ENCODE data around the gene SENP2. TPM values are rescaled to one million over a fixed set of nuclear protein-coding genes. Genes with fewer than 3 reads are reported as not detected.

Gene SENP2
- total RNA-seq (10 to 100 TPM; 46.0 to 54.3 TPM), polyA plus RNA-seq (10 to 100 TPM; 11.5 to 20.2 TPM)

GRCh38 chr3:185585859-185586685 is at the start of gene SENP2:
Gene SENP2, plus strand, starts transcription at chr3:185586295. Its CDS starts 119 bp downstream, at chr3:185586414.
- Histone ChIP-seq H3K4me3 (ENCODE audit: low read length in 2 of 2) (peak within 1 kb of the TSS; percentile 57 to 78), H3K27me3 (ENCODE audit: insufficient read depth, low read length) (no peaks in the 10 kb centered on the region), H3K9me3 (ENCODE audit: control insufficient read depth in 1 of 2, low read length in 2 of 2) (no peaks in the 10 kb centered on the region), H3K36me3 (ENCODE audit: insufficient read depth, low read length) (no peaks in the 10 kb centered on the region), H3K4me1 (ENCODE audit: insufficient read depth, low read length) (peaks cover 27% of the 10 kb centered on the region), H3K27ac (ENCODE audit: low read depth, low read length) (peak within 1 kb of the TSS; percentile 95)
- POLR2A ChIA-PET (ENCODE audit: partially characterized antibody): interaction anchor here (0.8 to 2.4 kb wide), 14 partner anchors 10 to 1197 kb away, joined by 3 to 16 read pairs (median 4); partner anchors contain the start of genes DNAJB11, EIF4A2, TMEM41A and TRA2B
- peak within 1 kb of the TSS; percentile 83 to 94 (median 90) for H3K4me3 Mint-ChIP-seq
- H3K4me1 Mint-ChIP-seq: peaks cover 18 to 32% (median 24%) of the 10 kb centered on the region in 4 donors
- H3K27me3 Mint-ChIP-seq: no peaks in the 10 kb centered on the region
- DNase-seq: peak; percentile 99 to 100 (median 100)
- peaks cover 0 to 4% (median 0%) of the 10 kb centered on the region in 8 donors for H3K9me3 Mint-ChIP-seq
- H3K27ac Mint-ChIP-seq: peak within 1 kb of the TSS; percentile 93 to 98 (median 96)
- H3K36me3 Mint-ChIP-seq: peaks cover 0 to 19% of the 10 kb centered on the region in 2 donors
- CTCF ChIA-PET (ENCODE audit: partially characterized antibody): interaction anchor here (0.6 to 4.7 kb wide), 8 partner anchors 11 to 1690 kb away, joined by 3 to 42 read pairs (median 4); no protein-coding TSS in a partner anchor
- intact Hi-C loops (cut with micrococcal nuclease): loop anchor here (1.0 to 5.0 kb wide), 6 partner anchors 87 to 1339 kb away; partner anchors contain the start of genes ALG3, DNAJB11, EEF1AKMT4 and TMEM41A

GRCh38 chr3:185537369-185537970 is 48.6 kb upstream of the SENP2 start:
- Mint-ChIP-seq H3K36me3 (no peaks in the 10 kb centered on the region), H3K27me3 (peaks cover 0 to 1% of the 10 kb centered on the region in 2 donors), H3K27ac (peak overlapping the region in 5 of 7 donors; percentile 22 to 83 (median 49)), H3K4me3 (peak overlapping the region in 6 of 8 donors; percentile 5 to 74 (median 49)), H3K4me1 (peaks cover 4 to 8% (median 7%) of the 10 kb centered on the region in 4 donors), H3K9me3 (peaks cover 0 to 2% (median 0%) of the 10 kb centered on the region in 8 donors)
- no peaks in the 10 kb centered on the region for H3K36me3 ChIP-seq (ENCODE audit: insufficient read depth, low read length)
- H3K4me1 ChIP-seq (ENCODE audit: insufficient read depth, low read length): peaks cover 7% of the 10 kb centered on the region
- POLR2A ChIA-PET (ENCODE audit: partially characterized antibody): no interaction called here
- no peak overlapping the region for H3K4me3 ChIP-seq (ENCODE audit: low read length in 2 of 2)
- H3K27me3 ChIP-seq (ENCODE audit: insufficient read depth, low read length): no peaks in the 10 kb centered on the region
- H3K27ac ChIP-seq (ENCODE audit: low read depth, low read length): no peak overlapping the region
- CTCF ChIA-PET (ENCODE audit: partially characterized antibody): interaction anchor here (0.8 to 1.5 kb wide), 2 partner anchors 20 to 122 kb away, joined by 3 to 4 read pairs; no protein-coding TSS in a partner anchor
- intact Hi-C loops (cut with micrococcal nuclease): no loop called here
- no peaks in the 10 kb centered on the region for H3K9me3 ChIP-seq (ENCODE audit: control insufficient read depth in 1 of 2, low read length in 2 of 2)
- no peak for DNase-seq

DNA sequence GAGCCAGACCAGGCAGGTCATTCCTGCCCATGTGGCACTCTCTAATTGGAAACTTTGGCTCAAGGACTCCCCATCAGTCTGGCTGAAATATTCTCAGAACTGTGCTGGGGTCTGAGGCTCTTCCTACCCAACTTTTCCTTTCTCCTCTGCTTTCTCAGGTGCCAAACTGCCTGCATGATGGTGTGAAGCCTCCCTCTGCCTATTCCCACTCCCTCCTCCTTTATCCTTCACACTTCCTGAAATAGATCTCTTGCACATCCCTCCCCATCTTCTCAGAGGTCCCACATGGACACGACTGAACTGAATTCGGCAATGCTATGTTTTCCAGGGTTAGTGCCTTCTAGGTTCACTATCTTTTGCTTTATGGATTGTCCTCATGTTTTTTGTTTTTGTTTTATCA is 46.2 kb upstream of the SENP2 start:
- Mint-ChIP-seq H3K27ac (no peak overlapping the region), H3K4me1 (peaks cover 4 to 8% (median 7%) of the 10 kb centered on the region in 4 donors), H3K36me3 (no peaks in the 10 kb centered on the region), H3K4me3 (peak overlapping the region in 1 of 8 donors; percentile 5), H3K27me3 (peaks cover 0 to 2% of the 10 kb centered on the region in 2 donors), H3K9me3 (peaks cover 0 to 2% (median 0%) of the 10 kb centered on the region in 8 donors)
- H3K27me3 ChIP-seq (ENCODE audit: insufficient read depth, low read length): no peaks in the 10 kb centered on the region
- intact Hi-C loops (cut with micrococcal nuclease): no loop called here
- H3K4me3 ChIP-seq (ENCODE audit: low read length in 2 of 2): no peak overlapping the region
- ChIA-PET CTCF (ENCODE audit: partially characterized antibody) (no interaction called here), POLR2A (ENCODE audit: partially characterized antibody) (no interaction called here)
- DNase-seq: no peak
- no peak overlapping the region for H3K27ac ChIP-seq (ENCODE audit: low read depth, low read length)
- H3K4me1 ChIP-seq (ENCODE audit: insufficient read depth, low read length): peaks cover 7% of the 10 kb centered on the region
- H3K36me3 ChIP-seq (ENCODE audit: insufficient read depth, low read length): no peaks in the 10 kb centered on the region
- H3K9me3 ChIP-seq (ENCODE audit: control insufficient read depth in 1 of 2, low read length in 2 of 2): no peaks in the 10 kb centered on the region

DNA sequence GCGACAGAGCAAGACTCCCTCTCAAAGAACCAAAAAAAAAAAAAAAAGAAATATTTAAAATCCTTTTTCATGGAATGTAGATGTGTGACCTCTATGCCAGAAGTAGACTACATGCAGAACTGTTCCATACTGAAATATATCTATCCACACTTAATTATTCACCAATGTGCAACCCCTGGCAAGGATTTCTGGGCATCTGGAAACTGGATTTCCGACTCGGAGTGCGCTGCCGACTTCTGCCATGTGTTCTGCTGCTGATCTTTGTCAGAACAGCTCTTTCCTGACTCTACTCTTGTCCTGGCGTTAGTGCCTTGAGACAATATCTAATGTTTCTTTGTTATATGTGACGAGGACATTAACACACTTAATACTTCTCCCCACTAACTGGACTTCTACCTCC is 45.4 kb upstream of the SENP2 start:
- no peak for DNase-seq
- POLR2A ChIA-PET (ENCODE audit: partially characterized antibody): no interaction called here
- Mint-ChIP-seq H3K27ac (no peak overlapping the region), H3K4me3 (no peak overlapping the region), H3K9me3 (peaks cover 0 to 2% (median 0%) of the 10 kb centered on the region in 8 donors), H3K4me1 (peaks cover 4 to 8% (median 7%) of the 10 kb centered on the region in 4 donors), H3K36me3 (no peaks in the 10 kb centered on the region), H3K27me3 (peaks cover 0 to 2% of the 10 kb centered on the region in 2 donors)
- Histone ChIP-seq H3K4me3 (ENCODE audit: low read length in 2 of 2) (no peak overlapping the region), H3K27ac (ENCODE audit: low read depth, low read length) (no peak overlapping the region), H3K9me3 (ENCODE audit: control insufficient read depth in 1 of 2, low read length in 2 of 2) (no peaks in the 10 kb centered on the region), H3K36me3 (ENCODE audit: insufficient read depth, low read length) (no peaks in the 10 kb centered on the region), H3K27me3 (ENCODE audit: insufficient read depth, low read length) (no peaks in the 10 kb centered on the region), H3K4me1 (ENCODE audit: insufficient read depth, low read length) (peaks cover 7% of the 10 kb centered on the region)
- CTCF ChIA-PET (ENCODE audit: partially characterized antibody): no interaction called here
- intact Hi-C loops (cut with micrococcal nuclease): no loop called here

DNA sequence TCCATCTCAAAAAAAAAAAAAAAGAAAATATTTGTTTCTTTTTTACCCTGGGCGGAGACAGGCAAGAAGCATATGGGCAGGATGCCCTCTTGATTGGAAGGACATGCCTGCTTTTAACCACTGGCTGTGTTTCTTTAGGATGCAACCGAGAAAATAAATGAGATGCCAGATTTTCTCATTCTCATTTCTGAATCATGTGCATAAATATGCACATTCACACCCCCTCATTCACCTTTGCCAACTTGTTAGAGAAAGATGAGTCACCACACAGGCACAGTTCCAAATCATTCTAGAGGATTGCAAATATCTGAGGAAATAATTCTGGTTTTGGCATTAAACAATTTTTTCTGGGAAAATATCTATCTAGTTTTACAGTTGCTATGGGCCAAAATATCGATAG is 37.0 kb upstream of the SENP2 start:
- ChIA-PET POLR2A (ENCODE audit: partially characterized antibody) (no interaction called here), CTCF (ENCODE audit: partially characterized antibody) (interaction anchor here (1.1 kb wide), 1 partner anchor 10 kb away, joined by 3 read pairs; no protein-coding TSS in a partner anchor)
- Mint-ChIP-seq H3K27me3 (no peaks in the 10 kb centered on the region), H3K36me3 (no peaks in the 10 kb centered on the region), H3K9me3 (no peaks in the 10 kb centered on the region), H3K27ac (no peak overlapping the region), H3K4me3 (no peak overlapping the region), H3K4me1 (peaks cover 0 to 3% (median 2%) of the 10 kb centered on the region in 4 donors)
- intact Hi-C loops (cut with micrococcal nuclease): no loop called here
- H3K36me3 ChIP-seq (ENCODE audit: insufficient read depth, low read length): no peaks in the 10 kb centered on the region
- no peak overlapping the region for H3K4me3 ChIP-seq (ENCODE audit: low read length in 2 of 2)
- H3K4me1 ChIP-seq (ENCODE audit: insufficient read depth, low read length): no peaks in the 10 kb centered on the region
- H3K27ac ChIP-seq (ENCODE audit: low read depth, low read length): no peak overlapping the region
- no peaks in the 10 kb centered on the region for H3K9me3 ChIP-seq (ENCODE audit: control insufficient read depth in 1 of 2, low read length in 2 of 2)
- DNase-seq: no peak
- H3K27me3 ChIP-seq (ENCODE audit: insufficient read depth, low read length): no peaks in the 10 kb centered on the region

- Histone ChIP-seq H3K9me3 (ENCODE audit: control insufficient read depth in 1 of 2, low read length in 2 of 2) (no peaks in the 10 kb centered on the region), H3K27ac (ENCODE audit: low read depth, low read length) (no peak overlapping the region), H3K4me3 (ENCODE audit: low read length in 2 of 2) (no peak overlapping the region), H3K4me1 (ENCODE audit: insufficient read depth, low read length) (no peaks in the 10 kb centered on the region), H3K36me3 (ENCODE audit: insufficient read depth, low read length) (no peaks in the 10 kb centered on the region), H3K27me3 (ENCODE audit: insufficient read depth, low read length) (no peaks in the 10 kb centered on the region)
- peaks cover 0 to 3% (median 2%) of the 10 kb centered on the region in 4 donors for H3K4me1 Mint-ChIP-seq
- no peak overlapping the region for H3K27ac Mint-ChIP-seq
- intact Hi-C loops (cut with micrococcal nuclease): no loop called here
- no peaks in the 10 kb centered on the region for H3K9me3 Mint-ChIP-seq
- no peaks in the 10 kb centered on the region for H3K27me3 Mint-ChIP-seq
- no peaks in the 10 kb centered on the region for H3K36me3 Mint-ChIP-seq
- no peak overlapping the region for H3K4me3 Mint-ChIP-seq
- POLR2A ChIA-PET (ENCODE audit: partially characterized antibody): no interaction called here
- CTCF ChIA-PET (ENCODE audit: partially characterized antibody): interaction anchor here (1.1 kb wide), 1 partner anchor 10 kb away, joined by 3 read pairs; no protein-coding TSS in a partner anchor
- no peak for DNase-seq
Measured at GRCh38 chr3:185549651-185550111, 36.4 kb upstream of the SENP2 start.

- no peaks in the 10 kb centered on the region for H3K9me3 ChIP-seq (ENCODE audit: control insufficient read depth in 1 of 2, low read length in 2 of 2)
- H3K9me3 Mint-ChIP-seq: no peaks in the 10 kb centered on the region
- H3K27ac ChIP-seq (ENCODE audit: low read depth, low read length): no peak within 1 kb of the TSS
- no peak within 1 kb of the TSS for H3K4me3 ChIP-seq (ENCODE audit: low read length in 2 of 2)
- H3K4me3 Mint-ChIP-seq: no peak within 1 kb of the TSS
- no peaks in the 10 kb centered on the region for H3K4me1 ChIP-seq (ENCODE audit: insufficient read depth, low read length)
- intact Hi-C loops (cut with micrococcal nuclease): no loop called here
- H3K4me1 Mint-ChIP-seq: peaks cover 0 to 3% (median 2%) of the 10 kb centered on the region in 4 donors
- H3K36me3 ChIP-seq (ENCODE audit: insufficient read depth, low read length): no peaks in the 10 kb centered on the region
- H3K27me3 ChIP-seq (ENCODE audit: insufficient read depth, low read length): no peaks in the 10 kb centered on the region
- no peak within 1 kb of the TSS for H3K27ac Mint-ChIP-seq
- DNase-seq: no peak
- no peaks in the 10 kb centered on the region for H3K27me3 Mint-ChIP-seq
- no peaks in the 10 kb centered on the region for H3K36me3 Mint-ChIP-seq
- POLR2A ChIA-PET (ENCODE audit: partially characterized antibody): no interaction called here
- CTCF ChIA-PET (ENCODE audit: partially characterized antibody): no interaction called here
Measured at GRCh38 chr3:185552358-185552877, 33.7 kb upstream of the SENP2 start, which contains the start of gene LIPH. Gene LIPH, minus strand, starts transcription at chr3:185552588. Its CDS starts 117 bp downstream, at chr3:185552471.
